Mucosa of gallbladder (tissue), 1 donor: ENCODE data around the gene GABRG3. TPM values are rescaled to one million over a fixed set of nuclear protein-coding genes. Genes with fewer than 3 reads are reported as not detected.

Experiments used
- DNase-seq: peaks from one replicate; pipeline ENCODE4 v3.0.0-alpha.2; 2020; ENCODE audit warnings: low spot score
- total RNA-seq: library from RNA; stranded (reverse); gene quantifications from one replicate; pipeline ENCODE4 v1.2.1, GENCODE V29; 2021
- donor health status: DM: no; HTN: no; CAD: no.

GABRG3 gene
- total RNA-seq, 1 donor from 2014 or later, result not detected

GRCh38 chr15:27464941-27465612 lies 494.1 kb downstream of the GABRG3 start:
- DNase-seq, result no peak

GRCh38 chr15:27466758-27467157 lies 495.8 kb downstream of the GABRG3 start:
- DNase-seq, result no peak

GRCh38 chr15:27468151-27468591 lies 497.2 kb downstream of the GABRG3 start:
- DNase-seq, result no peak

GRCh38 chr15:27473845-27474244 lies 502.9 kb downstream of the GABRG3 start:
- DNase-seq, result no peak

- no peak for DNase-seq
These were observed 504.4 kb downstream of the GABRG3 start for GRCh38 chr15:27475395-27475794.

- no peak for DNase-seq
These were observed 508.5 kb downstream of the GABRG3 start for GRCh38 chr15:27479296-27480140.

GRCh38 chr15:27480141-27480530 lies 509.2 kb downstream of the GABRG3 start:
- DNase-seq, result no peak

- no peak for DNase-seq
These were observed 509.7 kb downstream of the GABRG3 start for GRCh38 chr15:27480642-27481041.

GRCh38 chr15:27481768-27482167 lies 510.8 kb downstream of the GABRG3 start:
- no peak for DNase-seq

GRCh38 chr15:27482287-27482686 lies 511.3 kb downstream of the GABRG3 start:
- DNase-seq, result no peak

- DNase-seq, result no peak
These were observed 512.1 kb downstream of the GABRG3 start for GRCh38 chr15:27483124-27483523.

GRCh38 chr15:27485265-27485664 lies 514.3 kb downstream of the GABRG3 start:
- no peak for DNase-seq

GRCh38 chr15:27486051-27486450 lies 515.1 kb downstream of the GABRG3 start:
- no peak for DNase-seq

GRCh38 chr15:27486683-27487647 lies 516.0 kb downstream of the GABRG3 start:
- no peak for DNase-seq

GRCh38 chr15:27487846-27488245 lies 516.9 kb downstream of the GABRG3 start:
- no peak for DNase-seq

- no peak for DNase-seq
These were observed 520.0 kb downstream of the GABRG3 start for GRCh38 chr15:27490867-27491595.

GRCh38 chr15:27491666-27492621 lies 521.0 kb downstream of the GABRG3 start:
- DNase-seq, result no peak

GRCh38 chr15:27495963-27496459 lies 525.0 kb downstream of the GABRG3 start:
- DNase-seq, result no peak

GRCh38 chr15:27498700-27499099 lies 527.7 kb downstream of the GABRG3 start:
- no peak for DNase-seq

- no peak for DNase-seq
These were observed 528.2 kb downstream of the GABRG3 start for GRCh38 chr15:27499191-27499590.
